CD4-positive, alpha-beta T cell treated with Interleukin-17A for 4 hours (primary cell): ENCODE results near the gene ATG4A.

ENCODE experiments used
- DNase-seq: peaks from one replicate; pipeline ENCODE4 v3.0.0-alpha.2; 2020; ENCODE audit warnings: mixed read lengths

The ATG4A gene

DNA sequence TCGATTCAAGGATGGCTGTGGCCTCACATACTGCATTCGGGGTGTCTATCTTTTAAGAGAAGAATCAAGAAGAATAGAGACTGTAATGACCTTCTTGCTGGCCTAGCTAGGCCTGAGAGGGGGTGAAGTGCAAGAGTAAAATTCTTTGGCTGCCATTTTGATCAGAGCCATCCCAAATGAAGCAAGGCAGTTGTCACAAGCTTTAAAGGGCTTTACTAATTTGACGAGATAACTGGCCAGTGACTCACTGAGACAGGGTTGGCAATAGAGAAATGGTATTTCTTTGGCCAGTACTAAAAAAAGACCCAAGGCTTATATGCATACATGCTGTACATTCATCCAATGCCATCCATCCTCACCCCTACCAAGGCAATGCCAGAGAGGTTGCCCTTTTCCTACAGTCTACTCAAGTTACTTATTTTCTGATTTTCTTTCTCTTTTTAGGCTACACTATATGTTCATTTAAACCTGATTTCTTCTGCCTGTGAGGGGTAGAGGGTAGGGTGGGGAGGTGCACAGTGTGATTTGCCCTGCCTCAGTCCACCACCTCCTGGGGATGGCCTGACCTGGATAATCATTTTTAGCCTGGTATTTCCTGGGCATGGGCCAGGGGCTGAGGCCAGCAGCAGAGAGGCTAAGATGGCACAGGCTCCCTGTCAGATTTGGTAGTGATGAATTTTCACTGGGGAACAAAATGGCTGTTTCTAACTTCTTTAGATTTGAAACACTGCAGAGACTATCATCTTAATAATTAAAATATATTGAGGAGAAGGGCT lies 32.2 kb downstream of the ATG4A start:
- no peak for DNase-seq

DNA sequence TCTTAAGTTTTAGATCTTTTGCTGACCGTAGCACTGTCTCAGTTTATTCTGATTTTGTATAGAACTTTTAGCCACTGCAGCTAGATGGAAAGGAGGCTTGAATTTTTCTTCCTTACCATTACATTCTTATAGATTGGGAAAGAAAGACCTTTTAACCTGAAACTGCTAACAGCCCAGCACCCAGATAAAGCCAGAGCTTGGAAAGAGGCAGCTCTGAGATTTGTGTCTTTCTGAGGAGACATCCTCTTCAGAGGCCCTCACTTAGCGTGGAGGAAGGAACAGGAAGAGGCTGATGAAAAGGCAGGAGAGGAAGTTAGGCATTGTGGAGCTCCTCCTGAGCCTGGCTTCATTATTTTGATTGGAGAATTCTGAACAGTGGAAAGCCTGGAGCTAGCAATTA lies 35.1 kb downstream of the ATG4A start:
- no peak for DNase-seq

DNA sequence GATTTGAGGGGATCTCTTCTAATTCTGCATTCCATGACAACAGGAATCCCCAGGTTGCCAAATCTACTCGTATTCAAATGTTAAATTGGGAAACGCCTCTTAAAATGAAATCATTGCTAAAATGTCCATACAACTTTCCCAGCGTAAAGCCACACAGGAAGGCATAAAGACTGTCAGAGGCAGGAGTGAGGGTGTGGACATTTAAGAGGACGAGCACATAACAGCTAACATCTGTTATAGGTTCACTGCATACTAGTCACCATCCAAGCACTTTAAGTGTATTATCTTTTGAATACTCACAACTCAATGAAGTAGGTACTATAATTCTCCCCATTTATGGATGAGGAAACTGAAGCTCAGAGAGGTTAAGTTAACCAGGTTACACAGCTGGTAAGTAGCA lies 35.6 kb downstream of the ATG4A start:
- DNase-seq, result no peak

DNA sequence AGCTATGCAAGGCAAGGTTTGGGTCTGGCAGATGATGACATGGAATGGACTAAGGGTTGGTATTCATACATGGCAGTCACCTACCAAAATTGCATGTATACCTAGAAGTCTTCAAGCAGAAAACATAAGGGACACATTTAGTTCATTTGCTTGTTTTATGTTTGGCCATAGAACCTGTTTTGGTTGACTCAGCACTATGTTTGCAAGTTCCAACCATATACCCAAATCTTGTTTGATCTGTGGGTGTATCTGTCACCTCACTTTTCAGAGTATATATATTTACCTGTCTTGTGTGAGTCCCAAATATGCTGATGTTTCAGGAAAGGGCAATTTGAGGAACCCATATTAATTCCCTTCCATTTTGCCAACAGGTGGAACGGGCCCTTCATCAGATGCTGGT lies 39.3 kb downstream of the ATG4A start:
- no peak for DNase-seq

GRCh38 chrX:108131471-108131870 lies 39.9 kb downstream of the ATG4A start:
- DNase-seq, result no peak

DNA sequence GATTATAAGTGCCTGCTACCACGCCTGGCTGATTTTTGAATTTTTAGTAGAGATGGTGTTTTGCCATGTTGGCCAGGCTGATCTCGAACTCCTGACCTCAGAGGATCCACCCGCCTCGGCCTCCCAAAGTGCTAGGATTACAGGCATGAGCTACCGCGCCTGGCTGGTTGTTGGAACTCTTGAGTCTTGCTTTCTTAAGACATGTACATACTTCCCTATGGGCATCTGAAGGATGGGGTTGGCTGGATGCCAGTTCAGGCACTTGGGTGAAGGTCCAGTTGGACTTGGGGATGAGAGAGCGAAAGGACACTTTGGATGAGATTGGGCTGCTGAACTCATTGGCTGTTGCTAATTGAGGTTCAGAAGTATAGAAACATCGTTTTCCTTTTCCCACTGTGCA lies 40.5 kb downstream of the ATG4A start:
- no peak for DNase-seq

GRCh38 chrX:108132876-108133275 lies 41.3 kb downstream of the ATG4A start:
- no peak for DNase-seq

DNA sequence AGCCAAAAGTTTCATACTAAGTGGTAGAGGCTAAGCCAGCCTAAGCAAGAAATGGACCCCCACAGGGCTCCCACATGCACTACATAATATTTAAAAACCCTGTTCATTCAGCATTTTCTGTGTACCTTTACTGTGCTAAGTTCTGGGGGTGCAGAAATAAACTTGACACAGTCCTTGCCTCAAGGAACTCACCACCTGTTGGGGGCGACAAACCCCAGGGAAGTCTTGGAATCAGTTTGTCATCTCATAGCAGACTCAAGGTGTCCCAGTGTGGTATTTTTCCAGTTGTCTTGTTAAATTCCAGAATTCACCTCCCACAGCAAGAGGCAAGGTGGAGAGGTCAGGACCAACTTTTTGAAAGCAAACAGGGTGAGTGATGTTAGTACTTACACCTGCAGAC lies 43.1 kb downstream of the ATG4A start:
- no peak for DNase-seq

GRCh38 chrX:108138814-108139702 lies 47.5 kb downstream of the ATG4A start:
- DNase-seq, result no peak

GRCh38 chrX:108148524-108148923 lies 56.9 kb downstream of the ATG4A start:
- DNase-seq, result no peak

- DNase-seq, result no peak
Measured at GRCh38 chrX:108156082-108156481, 64.5 kb downstream of the ATG4A start.

GRCh38 chrX:108156934-108157466 lies 65.4 kb downstream of the ATG4A start:
- no peak for DNase-seq

DNA sequence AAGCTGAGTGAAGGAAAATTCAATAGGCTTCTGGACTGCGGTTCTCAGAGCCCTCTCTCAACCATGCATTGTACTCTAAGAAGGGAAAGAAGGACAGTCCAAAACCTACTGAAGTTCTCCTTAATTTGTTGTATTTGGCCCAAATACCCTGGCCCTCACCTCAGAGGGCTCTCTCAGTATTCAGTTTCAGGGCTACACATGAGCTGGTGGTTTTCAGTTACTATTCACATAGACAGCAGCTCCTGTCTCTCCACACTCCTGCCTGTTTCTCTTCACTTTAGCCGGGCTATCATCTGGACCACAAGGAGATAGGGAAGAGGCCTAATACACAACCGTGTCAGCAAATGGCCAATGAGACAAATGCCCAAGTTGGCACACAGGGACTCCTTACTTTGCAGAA lies 66.0 kb downstream of the ATG4A start:
- DNase-seq, result no peak

GRCh38 chrX:108159028-108159670 lies 67.6 kb downstream of the ATG4A start:
- DNase-seq, result no peak

DNA sequence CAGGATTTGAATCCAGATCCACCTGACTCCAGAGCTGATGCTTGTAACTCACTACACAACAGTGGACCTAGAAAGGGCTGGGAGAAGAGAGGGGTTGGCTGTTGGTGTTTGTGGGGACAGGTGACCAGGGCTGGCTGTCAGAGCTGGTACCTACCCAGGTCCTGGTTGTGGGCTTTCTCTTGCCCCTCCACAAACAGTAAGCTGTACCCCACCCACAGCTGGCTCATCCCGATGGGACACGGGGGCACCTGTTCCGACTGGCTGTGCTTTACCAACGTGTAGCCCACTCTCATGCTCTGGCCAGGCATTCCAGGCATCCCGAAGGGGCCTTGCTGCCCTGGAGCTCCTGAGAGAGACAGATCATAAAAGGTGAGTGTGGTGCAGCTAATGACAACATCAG lies 68.7 kb downstream of the ATG4A start:
- DNase-seq, result no peak

DNA sequence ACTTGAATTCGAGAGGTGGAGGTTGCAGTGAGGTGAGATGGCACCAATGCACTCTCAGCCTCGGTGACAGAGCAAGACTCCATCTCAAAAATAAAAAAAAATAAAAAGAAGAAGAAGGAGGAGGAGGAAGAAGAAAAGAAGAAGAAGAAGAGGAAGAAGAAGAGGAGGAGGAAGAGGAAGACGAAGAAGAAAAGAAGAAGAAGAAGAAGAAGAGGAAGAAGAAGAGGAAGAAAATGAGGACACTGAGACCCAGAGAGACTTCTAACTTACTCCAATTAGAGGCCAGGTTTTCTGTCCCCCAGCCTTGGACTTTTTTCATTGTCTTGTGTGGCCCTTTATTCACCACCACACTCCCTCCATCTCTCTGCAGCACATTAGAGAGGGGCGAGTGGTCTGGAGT lies 70.7 kb downstream of the ATG4A start:
- no peak for DNase-seq

DNA sequence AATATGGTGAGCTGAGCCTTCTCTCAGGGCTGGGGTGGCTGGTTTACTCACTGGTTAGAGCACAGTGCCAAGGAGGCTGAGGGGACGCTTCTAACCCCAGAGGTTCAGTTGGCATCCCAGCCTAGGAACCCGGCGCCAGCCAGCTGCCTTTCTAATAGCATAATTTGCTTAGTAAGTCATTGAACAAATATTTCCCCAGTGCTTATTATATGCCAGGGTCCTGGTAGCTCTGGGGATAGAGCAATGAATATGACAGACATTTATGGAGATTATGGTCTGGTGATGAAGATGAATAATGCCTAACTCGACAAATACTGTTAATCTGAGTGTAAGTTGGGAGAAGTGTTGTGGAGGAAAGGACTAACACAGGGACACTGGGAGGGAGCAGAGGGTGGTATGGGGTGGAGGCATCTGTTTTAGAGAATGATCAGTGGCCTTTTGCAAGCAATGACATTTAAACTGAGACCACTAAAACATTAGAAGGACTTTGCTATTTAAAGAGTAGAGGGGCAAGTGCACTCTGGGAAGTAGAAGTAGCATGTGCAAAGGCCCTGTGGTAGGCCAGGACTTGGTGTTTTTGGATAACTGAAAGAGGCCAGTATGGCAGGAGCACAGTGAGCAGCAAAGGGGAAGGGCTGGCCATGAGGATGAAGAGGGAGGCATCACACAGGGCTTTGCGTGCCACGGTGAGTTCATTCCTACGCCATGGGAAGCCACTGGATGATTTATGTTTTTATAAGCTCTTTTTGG lies 71.9 kb downstream of the ATG4A start:
- DNase-seq, result no peak

DNA sequence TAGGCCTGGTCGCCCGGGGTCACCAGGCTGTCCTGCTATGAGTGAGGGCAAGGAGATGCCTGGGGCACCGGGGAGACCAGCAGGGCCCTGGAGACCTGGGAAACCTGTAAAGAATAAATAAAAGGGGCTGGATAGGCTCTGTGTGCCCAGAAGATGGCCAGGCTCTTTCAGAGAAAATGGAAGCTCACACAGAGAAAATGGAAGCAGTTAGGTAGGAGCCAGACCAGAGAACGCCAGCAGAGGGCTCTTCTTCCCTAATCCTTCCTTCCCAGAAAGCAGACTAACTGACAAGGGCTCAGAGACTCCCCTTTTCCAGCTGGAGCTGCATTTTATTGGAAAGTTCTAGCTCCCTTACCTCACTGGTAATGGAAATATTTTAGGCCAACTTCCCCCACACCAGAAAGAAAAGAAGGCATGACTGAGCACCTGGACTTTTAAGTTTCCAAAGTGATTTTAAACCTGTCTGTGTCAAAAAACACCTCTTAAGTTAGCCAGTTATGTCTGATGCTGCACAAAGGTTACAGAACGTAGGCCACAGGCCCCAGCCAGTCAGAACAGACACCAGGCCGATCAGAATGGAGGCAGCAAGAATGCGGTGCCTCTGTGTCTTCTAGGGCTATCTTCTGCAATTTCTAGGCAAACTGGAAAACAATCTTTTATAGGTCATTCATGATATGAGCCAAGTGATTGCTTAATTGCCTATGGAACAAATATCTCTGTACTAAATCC lies 74.0 kb downstream of the ATG4A start:
- no peak for DNase-seq

DNA sequence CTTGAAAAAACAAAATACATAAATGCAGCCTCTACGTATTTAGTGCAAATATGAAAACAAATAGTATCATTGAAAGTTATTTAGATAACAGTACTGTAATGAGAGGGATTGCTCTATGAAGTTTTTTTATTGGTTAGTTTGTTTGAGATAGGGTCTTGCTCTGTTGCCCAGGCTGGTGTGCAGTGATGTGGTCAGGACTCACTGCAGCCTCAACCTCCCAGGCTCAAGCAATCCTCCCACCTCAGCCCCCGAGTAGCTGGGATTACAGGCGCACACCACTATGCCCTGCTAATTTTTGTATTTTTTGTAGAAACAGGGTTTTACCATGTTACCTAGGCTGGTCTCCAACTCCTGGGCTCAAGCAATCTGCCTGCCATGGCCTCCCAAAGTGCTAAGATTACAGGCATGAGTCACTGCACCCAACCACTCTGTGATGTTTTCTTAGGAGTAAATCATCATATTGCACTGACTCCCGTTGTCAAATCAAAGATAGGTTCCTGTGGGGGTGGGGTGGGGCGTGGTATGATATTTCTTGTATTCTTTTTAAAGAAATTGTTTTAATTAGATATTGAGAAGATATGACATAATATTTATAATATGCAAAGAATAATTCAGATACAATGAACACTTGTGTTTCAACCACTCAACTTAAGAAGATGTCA lies 75.8 kb downstream of the ATG4A start:
- DNase-seq, result no peak

DNA sequence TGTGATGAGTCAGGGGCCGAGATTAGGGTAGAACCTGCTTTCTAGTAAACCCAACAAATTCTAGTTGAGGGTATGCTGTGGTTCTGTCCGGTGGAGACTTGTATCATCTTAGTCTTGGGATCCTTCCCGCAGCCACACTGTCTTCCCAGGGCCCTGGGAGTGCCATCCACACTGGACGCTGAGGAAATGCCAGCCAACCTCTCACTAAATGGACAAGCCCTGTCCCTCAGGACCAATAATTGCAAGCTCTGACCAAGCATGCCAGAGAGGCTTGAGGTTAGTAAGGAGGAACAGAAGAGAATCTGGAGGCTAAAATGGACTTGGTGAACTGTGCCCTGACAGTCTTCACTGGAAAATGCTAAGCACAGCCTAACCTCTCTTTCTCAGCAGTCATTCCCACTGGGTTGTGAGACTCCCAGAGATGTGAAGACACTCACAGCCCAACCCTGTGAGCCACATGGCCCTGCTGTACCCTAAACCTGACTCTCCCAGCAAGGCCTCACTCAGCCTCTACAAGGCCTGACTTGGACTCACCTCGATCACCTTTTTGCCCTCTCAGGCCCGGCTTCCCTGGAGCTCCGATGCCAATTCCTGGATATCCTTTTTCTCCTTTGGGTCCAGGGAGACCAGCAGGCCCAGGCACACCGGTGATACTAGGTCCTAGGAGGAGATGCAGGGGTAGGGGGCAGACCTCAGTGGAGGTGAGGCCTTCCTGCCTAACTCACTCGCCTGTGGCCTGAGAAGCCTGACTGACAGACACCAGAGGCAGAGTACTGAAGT lies 77.6 kb downstream of the ATG4A start:
- DNase-seq, result no peak

DNA sequence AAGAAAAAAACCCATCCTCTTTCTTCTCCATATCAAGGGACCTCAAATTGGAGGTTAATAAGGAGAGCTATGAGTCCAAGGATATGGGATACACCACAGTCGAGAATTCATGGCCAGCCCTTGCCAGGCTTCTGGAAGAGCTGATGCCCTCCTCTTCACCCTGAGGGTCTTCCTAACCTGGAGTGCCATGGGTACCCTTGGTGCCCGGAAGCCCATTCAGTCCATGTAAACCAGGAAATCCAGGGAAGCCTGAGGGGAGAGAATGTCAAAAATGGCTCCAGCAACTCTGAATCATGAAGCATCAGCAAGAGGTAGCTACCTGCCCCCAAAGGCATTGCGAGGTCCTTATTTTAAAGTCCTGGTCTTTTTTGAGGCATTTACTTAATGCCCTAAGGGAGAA lies 78.2 kb downstream of the ATG4A start:
- no peak for DNase-seq
